HS-5 (cell line): ENCODE data around the gene ATP6V0E2.
A peak's percentile ranks its signal among the peaks of the same experiment; 100 is the strongest.
"Not testable (repeated sequence)": the region's sequence is repeated elsewhere in the genome, so short reads cannot be mapped to it uniquely, and the experiment has no call there.

Experiments
- DNase-seq: peaks from one replicate; pipeline ENCODE4 v3.0.0-alpha.2; 2012; ENCODE audit warnings: low read depth

The ATP6V0E2 gene

GRCh38 chr7:149879766-149880637 is 6.2 kb downstream of the ATP6V0E2 start:
- DNase-seq: no peak

- no peak for DNase-seq
Measured at GRCh38 chr7:149880638-149881311, 7.0 kb downstream of the ATP6V0E2 start.

- DNase-seq: no peak
Measured at GRCh38 chr7:149881328-149882247, 7.8 kb downstream of the ATP6V0E2 start.

GRCh38 chr7:149882248-149883047 is 8.7 kb downstream of the ATP6V0E2 start:
- DNase-seq: no peak

- DNase-seq: no peak
Measured at GRCh38 chr7:149883048-149883438, 9.3 kb downstream of the ATP6V0E2 start.

- DNase-seq: no peak
Measured at GRCh38 chr7:149883452-149883861, 9.7 kb downstream of the ATP6V0E2 start.

- DNase-seq: no peak
Measured at GRCh38 chr7:149884016-149884415, 10.2 kb downstream of the ATP6V0E2 start.

- DNase-seq: no peak
Measured at GRCh38 chr7:149884541-149884940, 10.8 kb downstream of the ATP6V0E2 start.

- DNase-seq: no peak
Measured at GRCh38 chr7:149885191-149886017, 11.6 kb downstream of the ATP6V0E2 start.

- DNase-seq: no peak
Measured at GRCh38 chr7:149886018-149886415, 12.2 kb downstream of the ATP6V0E2 start.

- DNase-seq: no peak
Measured at GRCh38 chr7:149887311-149887710, 13.5 kb downstream of the ATP6V0E2 start.

- not testable (repeated sequence) for DNase-seq
Measured at GRCh38 chr7:149890715-149891114, 16.9 kb downstream of the ATP6V0E2 start.

- DNase-seq: not testable (repeated sequence)
Measured at GRCh38 chr7:149894957-149895356, 21.2 kb downstream of the ATP6V0E2 start.

GRCh38 chr7:149907776-149908376 is 34.1 kb downstream of the ATP6V0E2 start:
- not testable (repeated sequence) for DNase-seq

- not testable (repeated sequence) for DNase-seq
Measured at GRCh38 chr7:149910219-149910618, 36.5 kb downstream of the ATP6V0E2 start.

GRCh38 chr7:149912126-149912525 is 38.4 kb downstream of the ATP6V0E2 start:
- peak; percentile 2 for DNase-seq

GRCh38 chr7:149926414-149926813 is 52.6 kb downstream of the ATP6V0E2 start:
- DNase-seq: not testable (repeated sequence)
